Epidermal melanocyte (primary cell): ENCODE data around the gene TSPAN11.
A peak's percentile ranks its signal among the peaks of the same experiment; 100 is the strongest.
"Not testable (repeated sequence)": the region's sequence is repeated elsewhere in the genome, so short reads cannot be mapped to it uniquely, and the experiment has no call there.

Experiments
- DNase-seq: peaks from one replicate; pipeline ENCODE4 v3.0.0; 2011; ENCODE audit warnings: low spot score; ENCODE audit not compliant: insufficient read length

The TSPAN11 gene, protein sequence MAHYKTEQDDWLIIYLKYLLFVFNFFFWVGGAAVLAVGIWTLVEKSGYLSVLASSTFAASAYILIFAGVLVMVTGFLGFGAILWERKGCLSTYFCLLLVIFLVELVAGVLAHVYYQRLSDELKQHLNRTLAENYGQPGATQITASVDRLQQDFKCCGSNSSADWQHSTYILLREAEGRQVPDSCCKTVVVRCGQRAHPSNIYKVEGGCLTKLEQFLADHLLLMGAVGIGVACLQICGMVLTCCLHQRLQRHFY

DNA sequence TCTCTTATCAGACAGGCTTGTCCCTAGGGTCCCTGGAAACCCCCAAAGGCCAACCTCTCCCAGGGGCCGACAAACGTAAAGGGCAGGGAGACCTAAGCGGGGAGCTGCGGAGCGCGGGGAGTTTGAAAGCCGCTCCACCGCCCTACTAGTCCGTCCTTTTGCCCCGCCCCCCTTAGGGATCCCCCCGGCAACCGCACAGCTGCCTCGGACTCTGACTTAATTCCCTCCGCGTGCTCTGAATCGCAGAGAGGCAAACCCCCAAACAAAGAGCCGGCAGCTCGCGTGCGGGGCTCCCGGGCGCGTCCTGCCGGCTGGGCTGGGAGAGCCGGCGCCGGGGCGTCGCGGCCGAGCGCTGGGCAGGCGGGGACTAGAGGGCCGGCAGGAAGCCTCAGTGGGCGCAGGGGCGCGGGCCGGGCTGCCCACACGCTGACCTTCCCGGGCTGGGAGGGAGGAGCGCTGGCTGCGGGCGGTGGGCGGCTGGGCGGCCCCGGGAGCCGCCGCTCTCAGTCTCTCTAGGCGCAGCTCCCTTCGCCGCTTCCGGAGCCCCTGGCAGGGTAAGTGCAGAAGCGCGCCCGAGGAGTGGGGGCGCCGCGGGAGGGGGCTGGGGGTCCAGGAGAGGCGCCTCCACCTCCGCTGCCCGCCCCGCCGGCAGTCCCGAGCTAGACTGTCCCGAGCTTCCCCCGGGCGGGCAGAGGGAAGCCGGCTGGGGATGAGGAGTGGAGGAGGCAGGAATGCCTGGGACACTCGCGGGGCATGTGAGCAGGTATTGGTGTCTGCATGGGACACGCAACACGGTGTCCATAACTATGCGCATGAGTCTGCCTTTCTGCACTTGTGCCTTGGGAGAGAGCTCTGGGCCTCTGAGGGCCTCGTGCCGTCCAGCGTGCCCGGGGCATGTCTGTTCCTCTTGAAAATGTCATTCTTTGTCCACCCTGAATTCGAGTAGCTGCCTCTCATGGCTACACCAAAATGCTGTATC lies at the start of gene TSPAN11:
Gene TSPAN11 (plus strand): TSS at position 506 of the 979 bp plus-strand sequence. CDS start 27,244 bp downstream, outside the sequence.
- peak; percentile 60 for DNase-seq

DNA sequence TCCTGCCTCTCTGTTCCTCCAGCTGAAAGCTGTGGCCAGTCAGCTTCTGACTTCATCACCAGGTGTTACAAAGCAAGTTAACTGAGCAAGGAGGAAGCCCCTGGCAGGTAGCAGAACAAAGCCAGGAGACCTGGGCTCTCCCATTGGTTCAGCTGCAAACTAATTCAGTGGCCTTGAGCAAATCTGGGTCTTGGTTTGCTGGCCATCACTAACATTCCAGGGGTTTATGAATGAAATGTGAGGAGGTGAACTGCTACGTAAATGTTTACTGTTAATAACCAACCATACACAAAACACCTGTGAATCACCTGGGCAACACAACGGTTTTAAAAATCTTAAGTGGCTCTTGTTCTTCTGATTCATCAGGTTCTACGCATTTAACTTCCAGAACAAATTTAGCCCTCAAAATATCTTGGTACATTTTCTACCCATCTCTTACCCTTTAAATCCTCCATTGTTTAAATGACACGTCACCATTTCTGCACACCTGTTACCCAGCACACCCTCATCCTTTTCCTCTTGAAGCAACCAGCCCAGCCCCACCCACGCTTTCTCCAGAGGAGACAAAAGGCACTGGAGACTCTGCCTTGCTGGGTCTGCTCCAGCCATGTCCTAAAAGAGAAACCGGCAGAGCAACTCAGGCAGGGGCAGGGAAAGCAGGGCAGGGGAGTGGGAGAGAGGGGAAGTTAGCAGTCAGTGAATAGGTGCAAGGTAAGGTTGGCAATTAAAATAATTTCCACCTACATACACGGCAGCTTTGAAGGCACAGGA lies 49.3 kb upstream of the TSPAN11 start:
- no peak for DNase-seq

DNA sequence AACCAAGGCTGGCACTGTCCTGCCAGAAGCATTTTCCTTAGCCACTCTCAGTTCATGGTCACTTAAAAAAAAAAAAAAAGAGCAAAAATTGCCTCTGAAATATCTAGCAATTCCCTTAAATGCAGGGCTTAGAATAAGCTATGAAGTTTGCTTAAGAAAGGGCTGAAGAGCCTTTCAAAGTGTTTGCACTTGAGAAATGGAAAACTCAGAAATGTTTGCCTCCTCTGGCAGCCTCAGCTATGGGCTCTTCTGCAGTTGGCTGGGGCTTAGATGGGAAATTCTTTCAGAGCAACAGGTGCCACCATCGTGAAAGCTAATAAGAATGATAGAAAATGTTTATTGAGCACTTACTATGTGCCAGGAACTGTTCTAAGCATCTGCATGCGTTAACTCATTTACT lies 48.5 kb upstream of the TSPAN11 start:
- DNase-seq: no peak

DNA sequence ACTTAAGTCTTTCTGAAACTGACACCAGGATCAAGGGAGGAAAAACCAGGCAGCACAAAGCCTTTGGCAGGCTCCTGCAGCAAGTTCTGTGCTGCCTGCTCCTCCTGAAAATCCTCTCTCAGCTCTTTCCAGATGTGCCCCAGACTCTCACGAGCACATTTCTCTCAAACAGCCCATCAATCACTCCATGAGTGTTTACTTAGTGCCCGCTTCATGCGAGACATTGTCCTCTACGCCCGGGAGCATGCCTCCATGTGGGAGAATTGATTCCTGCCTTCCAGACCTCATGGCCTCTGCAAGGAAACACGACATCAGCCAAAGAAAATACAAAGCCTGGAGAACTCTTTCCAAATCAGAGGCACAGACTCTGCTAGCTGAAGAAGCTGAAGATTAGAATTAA lies 46.5 kb upstream of the TSPAN11 start:
- peak; percentile 35 for DNase-seq

DNA sequence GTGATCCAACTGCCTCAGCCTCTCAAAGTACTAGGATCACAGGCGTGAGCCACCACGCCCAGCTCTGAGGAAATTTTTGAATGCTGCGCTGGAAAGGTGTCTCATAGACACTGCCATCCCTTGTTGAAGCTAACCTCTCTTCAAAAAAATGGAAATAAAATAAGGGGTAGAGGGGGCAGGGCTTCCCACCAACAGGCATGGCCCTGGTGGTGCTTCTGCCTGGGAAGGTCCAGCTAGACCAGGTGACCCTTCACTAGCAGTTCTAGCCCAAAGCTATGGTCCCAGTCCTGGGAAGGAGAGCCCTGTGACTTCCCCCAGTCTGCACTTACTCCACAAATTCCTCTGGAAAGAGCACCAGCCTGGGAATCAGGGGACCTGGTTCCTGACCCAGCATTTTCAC lies 45.7 kb upstream of the TSPAN11 start:
- DNase-seq: no peak

DNA sequence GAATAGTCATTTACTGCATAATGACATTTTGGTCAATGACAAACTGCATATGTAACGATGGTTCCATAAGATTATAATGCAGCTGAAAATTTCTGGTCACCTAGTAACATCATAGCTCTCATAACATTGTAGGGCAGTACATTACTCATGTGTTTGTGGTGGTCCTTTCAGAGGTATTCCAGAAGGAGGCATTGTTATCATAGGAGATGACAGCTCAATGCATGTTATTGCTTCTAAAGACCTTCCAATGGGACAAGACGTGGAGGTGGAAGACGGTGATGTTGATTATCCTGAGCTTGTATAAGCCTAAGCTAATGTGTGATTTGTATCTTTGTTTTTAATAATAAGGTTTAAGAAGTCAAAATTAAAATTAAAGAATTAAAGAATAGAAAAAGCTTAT lies 43.8 kb upstream of the TSPAN11 start:
- no peak for DNase-seq

DNA sequence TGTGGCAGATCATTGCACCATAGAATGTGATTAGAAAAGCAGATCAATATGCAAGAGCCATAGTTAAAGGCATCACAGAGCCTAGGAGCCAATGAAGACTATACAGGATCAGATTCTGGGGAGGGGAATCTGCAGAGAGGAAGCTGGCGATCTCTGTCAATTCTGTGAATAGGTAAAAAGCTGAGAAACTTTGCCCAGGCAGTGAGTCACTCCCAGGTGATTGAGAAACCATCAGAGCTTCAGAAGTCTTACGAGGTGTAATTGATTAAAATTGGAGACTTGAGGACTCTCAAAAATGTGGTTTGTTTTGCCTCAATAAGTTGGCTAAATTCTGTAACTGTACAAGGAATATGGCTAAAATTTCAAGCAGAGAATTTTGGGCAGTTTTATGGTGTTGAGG lies 41.7 kb upstream of the TSPAN11 start:
- DNase-seq: no peak

DNA sequence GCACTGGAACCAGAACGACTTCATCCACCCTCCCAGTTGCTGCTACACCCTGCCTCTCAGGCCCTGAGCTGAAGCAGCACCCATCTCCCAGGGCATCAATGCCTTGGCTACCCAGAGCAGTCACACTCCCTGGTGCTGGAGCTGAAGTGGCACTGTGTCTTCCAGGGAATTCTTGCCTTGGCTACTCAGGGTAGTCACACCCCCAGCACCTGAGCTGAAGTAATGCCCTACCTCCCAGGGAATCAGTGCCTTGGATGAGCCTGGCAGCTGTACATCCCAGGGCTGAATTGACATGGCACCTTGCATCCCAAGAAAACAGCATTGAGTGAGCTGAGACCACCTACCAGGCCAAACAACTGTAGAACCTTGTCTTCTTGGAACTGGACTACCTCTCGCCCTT lies 41.2 kb upstream of the TSPAN11 start:
- no peak for DNase-seq

DNA sequence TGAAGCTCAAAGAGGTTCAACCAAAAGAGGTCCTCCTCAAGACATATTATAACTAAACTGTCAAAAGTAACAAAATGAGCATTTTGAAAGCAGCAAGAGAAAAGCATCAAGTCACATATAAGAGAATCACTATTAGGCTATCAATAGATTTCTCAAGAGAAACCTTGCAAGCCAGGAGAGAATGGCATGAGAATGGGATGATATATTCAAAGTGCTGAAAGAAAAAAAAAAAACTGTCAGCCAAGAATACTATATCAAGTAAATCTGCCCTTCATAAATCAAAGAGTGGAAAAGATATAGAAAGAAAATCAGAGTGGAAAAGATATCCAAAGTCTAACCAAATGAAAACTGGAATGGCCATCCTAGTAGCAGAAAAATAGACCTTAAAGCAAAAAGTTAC lies 39.3 kb upstream of the TSPAN11 start:
- DNase-seq: no peak

DNA sequence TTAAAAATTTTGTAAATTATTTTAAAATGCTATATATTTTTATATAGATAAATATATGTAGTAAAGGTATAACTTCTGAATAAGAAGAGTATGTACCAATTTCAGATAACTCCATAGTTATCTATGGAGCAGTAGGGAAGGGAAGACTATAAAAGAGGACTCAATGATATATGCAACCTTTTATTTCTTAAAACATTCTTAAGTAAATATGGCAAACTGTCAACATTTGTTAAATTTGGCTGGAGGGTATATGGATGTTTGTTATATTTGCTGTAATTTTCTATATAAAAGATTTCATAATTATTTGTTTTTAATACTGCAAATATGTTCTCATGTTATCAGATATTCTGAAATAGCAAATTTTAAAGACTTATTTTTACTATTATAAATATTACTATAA lies 38.3 kb upstream of the TSPAN11 start:
- DNase-seq: no peak

DNA sequence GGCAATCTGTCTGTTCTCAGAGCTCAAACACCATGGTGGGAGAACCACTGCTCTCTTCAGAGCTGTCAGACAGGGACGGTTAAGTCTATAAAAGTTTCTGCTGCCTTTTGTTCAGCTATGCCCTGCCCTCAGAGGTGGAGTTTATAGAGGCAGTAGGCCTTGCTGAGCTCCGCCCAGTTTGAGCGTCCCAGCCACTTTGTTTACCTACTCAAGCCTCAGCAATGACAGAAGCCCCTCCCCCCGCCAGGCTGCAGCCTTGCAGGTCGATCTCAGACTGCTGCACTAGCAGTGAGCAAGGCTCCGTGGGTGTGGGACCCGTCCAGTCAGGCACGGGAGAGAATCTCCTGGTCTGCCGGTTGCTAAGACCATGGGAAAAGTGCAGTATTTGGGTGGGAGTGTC lies 32.0 kb upstream of the TSPAN11 start:
- DNase-seq: not testable (repeated sequence)

DNA sequence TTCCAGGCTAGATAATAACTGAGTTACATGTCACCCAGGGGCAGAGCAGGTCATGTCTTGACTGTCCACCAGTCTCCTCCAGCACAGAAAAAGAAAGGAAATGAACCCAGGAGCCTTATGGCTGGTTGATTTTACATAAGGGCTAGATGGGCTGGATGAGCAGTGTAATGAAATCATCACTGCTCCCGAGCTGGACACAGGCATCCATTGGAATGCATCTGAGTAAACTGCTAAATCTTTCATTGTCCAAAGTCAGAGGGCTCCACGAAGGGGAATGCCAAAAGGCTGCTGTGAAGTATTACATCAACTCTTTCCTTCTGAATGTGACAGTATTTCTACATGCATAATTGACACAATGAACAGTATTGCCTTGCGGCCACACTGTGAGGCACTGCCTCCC lies 30.1 kb upstream of the TSPAN11 start:
- peak; percentile 50 for DNase-seq

DNA sequence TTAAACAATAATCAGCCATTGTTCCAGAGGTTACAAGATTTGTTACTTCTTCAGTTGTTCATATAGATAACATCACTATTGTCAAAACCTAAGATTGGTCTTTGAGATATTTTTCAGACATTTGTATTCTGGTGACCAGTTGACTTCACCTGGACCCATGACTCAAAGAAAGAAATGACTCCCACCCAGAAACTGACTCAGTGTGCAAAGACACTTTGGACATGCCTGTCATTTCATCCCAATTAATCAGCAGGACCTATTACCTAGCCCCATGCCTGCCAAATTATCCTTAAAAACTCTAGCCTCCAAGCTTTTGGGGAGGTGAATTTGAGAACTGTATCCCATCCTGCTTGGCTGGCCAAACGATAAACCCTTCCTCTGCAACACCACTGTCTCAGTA lies 27.7 kb upstream of the TSPAN11 start:
- no peak for DNase-seq

DNA sequence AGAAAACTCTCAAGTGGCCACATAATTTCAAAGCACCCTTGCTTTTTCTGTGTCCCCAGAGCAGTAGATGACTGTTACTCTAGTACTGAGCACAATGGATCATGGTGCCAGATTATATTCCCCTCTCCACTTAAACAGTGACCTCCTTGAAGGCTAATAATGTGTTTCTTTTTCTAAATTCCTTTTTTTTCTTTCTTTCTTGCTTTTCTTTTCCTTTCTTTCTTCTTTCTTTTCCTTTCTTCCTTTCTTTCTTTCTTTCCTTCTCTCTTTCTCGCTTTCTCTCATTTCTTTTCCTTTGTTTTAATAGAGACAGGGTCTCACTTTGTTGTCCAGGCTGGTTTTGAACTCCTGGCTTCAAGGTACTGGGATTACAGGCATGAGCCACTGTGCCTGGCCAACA lies 26.2 kb upstream of the TSPAN11 start:
- DNase-seq: no peak

DNA sequence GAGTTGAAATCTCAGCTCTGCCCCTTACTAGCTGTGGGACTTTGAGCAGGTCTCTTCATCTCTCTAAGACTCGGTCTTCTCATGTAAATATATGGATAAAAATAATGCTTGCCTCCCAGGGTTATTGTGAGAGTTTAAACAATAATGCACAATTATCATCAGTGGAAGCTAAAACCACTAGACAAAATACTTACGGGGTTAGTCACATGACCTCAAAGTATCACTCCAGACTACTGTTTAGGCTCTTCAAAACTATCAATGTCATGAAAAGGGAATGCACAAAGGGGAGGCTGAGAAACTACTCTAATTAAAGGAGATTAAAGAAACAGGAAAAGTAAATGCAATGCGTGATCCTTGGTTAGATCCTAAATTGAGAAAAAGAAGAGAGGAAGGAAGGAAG lies 24.5 kb upstream of the TSPAN11 start:
- DNase-seq: no peak

DNA sequence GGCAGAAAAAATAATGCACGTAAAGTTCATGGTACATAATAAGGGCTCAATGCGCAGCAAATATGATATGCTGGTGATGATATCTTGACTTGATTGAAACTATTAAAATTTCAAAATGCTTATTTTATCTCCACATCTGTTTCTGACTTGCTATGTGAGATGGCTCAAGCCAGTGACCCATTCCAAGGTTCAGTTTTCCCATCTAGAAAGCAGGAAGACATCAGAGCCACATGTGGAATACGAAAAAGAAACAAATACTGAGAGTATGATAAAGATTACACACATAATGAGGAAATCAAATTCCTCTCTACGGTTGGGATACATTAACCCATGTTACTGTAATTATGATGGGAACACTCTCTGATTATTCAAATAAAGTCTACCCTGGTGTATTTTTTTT lies 24.0 kb upstream of the TSPAN11 start:
- DNase-seq: no peak

DNA sequence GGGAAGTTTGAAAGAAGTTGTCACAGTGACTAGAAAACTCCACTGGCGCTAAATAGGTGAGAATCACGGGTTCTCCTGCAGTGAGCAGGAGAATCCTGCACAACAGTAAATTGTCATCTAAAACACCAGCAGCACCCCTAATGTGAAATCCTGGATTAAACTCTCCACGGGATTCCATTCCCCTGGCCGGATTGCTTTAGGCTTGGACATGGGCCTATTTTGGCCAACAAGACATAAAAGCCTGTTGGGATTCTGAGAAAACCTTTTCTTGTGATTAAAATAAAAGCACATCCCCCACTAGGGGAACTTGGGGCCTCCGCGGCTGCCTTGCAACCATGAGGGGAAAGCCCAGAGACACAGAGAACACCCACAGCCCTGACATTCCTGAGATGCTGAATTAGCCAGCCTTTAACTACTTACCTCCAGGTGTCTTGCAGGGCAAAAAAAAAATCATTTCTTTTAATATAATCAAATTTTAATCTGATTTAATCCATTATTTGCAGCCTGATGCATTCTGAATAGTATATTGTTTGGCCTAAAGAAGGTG lies 21.0 kb upstream of the TSPAN11 start:
- DNase-seq: no peak

DNA sequence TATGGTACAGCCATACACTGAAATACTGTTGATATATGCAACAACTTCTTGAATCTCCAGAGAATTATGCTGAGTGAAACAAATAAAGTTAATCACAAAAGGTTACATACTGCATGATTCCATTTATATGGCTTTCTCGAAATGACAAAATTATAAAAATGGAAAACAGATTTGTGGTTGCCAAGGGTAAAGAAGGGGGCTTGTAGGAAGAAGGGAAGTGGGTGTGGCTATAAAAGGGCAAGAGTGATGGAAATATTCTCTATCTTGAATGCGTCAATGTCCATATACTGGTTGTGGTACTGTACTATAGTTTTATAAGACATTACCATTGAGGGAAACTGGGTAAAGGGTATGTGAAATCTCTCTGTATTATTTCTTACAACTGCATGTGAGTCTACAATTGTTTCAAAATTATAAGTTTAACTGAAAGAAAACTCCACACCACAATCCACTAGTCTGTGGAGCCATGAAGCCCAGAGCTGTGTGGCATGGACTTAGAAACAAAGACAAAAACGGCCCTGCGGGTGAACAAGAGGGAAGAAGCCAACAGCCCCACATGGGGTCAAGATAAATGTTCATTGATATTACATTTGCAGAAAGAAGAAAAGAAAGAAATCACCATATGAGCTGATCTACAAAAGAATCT lies 18.3 kb upstream of the TSPAN11 start:
- no peak for DNase-seq

DNA sequence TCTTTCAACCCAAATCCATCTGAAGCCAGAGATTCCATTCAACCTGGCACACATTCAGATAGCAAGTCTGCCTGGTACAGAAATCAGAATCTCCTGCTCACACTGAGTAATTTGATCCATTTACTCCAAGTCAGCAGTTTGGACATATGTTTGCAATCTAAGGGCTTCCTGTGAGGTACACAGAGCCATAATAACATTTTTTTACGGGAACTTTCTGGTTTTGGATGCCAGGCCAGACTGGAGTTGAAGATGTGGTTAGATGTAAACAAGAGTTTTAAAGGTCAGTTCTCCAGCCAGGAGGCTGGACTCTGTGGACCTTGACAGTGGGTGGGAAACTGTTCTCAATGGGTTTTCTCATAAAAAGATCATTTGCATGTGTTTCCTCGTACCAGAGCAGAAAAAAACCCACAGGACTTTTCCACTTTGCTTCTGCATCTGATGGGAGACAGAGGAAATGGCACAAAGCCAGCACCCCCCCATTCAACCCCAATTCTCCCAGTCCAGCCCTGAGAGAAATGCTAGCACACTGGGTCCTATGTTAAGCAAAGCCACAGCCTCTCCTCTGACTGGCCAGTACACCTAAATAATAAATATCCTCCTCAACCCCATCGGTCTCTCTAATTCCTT lies 17.7 kb upstream of the TSPAN11 start:
- DNase-seq: no peak

DNA sequence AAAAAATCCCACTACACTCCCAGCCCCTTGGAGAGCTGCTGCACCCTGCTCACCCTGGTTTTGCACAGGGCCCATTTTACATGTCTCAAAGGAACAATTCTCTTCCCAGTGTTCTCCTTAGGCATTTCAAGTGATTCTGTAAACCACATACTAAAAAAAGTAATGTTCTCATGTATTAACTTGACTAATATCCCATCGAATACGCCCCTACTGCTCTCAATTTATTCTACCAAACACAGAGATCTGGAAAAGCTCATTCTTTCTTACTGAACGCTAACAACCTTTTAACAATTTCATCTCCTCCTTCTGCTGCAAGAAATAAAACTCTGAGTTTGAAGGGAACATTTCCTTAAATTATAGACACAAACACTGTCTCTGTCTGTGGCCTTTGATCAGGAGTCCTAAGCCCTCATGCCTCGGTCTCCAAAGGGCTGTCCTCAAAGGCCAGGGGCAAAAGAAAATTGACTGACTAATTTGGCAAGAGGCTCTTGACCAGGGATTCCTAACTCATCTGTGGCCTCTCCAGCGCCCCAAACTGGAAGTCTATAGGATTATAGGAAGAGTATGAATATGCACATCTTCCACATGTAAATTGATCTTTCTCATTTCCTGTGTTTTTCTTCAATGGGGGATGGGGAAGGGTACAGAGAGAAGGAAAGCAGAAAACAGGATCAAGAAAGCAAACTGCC lies 17.1 kb upstream of the TSPAN11 start:
- no peak for DNase-seq
